GM12878 (cell line): ENCODE measurements around the gene RCE1.

Source experiments
- BHLHE40 ChIP-seq, 2 experiments: fragments of 450-650 bp in 1 of 2; IDR thresholded peaks; 2 replicates each; pipeline ENCODE4 v1.6.1; 2011 to 2017; ENCODE audit warnings: low read depth in 2 of 2, borderline replicate concordance in 1 of 2, improper control_type of control experiment in 1 of 2, low read length in 1 of 2, mild to moderate bottlenecking in 1 of 2
- CREM ChIP-seq: IDR thresholded peaks from 2 replicates; pipeline ENCODE4 v1.6.1; 2014; ENCODE audit warnings: antibody characterized with exemption, low read depth
- CTCF ChIP-seq, 3 experiments: IDR thresholded peaks in 2 of 3; conservative IDR thresholded peaks in 1 of 3; 2 replicates each; pipeline ENCODE4 v1.5.1; 2011; ENCODE audit warnings: low read depth in 3 of 3, low read length in 3 of 3, mild to moderate bottlenecking in 3 of 3, control low read depth in 2 of 3, moderate library complexity in 2 of 3, inconsistent platforms in 1 of 3, mixed read lengths in 1 of 3; ENCODE audit not compliant: control insufficient read depth in 2 of 3, insufficient read depth in 1 of 3; ENCODE audit errors: extremely low read depth in 1 of 3
- EZH2 ChIP-seq: IDR thresholded peaks from 2 replicates; pipeline ENCODE4 v1.6.1; 2012; ENCODE audit warnings: low read depth, mild to moderate bottlenecking, control low read depth, inconsistent platforms, low read length, borderline replicate concordance; ENCODE audit not compliant: control insufficient read depth
- HDAC2 ChIP-seq: fragments of 200-600 bp; sonication (generic); IDR thresholded peaks from 2 replicates; pipeline ENCODE4 v1.6.1; 2017
- HDGF ChIP-seq: fragments of 450-650 bp; IDR thresholded peaks from 2 replicates; pipeline ENCODE4 v1.6.1; 2016; ENCODE audit warnings: antibody characterized with exemption
- MAX ChIP-seq: IDR thresholded peaks from 2 replicates; pipeline ENCODE4 v1.6.1; 2012; ENCODE audit warnings: low read depth, low read length, improper control_type of control experiment
- POLR2A ChIP-seq: IDR thresholded peaks from 2 replicates; pipeline ENCODE4 v1.6.1; 2011; ENCODE audit warnings: low read depth, mild to moderate bottlenecking, low read length
- RAD21 ChIP-seq: IDR thresholded peaks from 2 replicates; pipeline ENCODE4 v1.6.1; 2011; ENCODE audit warnings: mild to moderate bottlenecking, low read depth, low read length, moderate library complexity; ENCODE audit not compliant: insufficient read depth
- RCOR1 ChIP-seq: conservative IDR thresholded peaks from 2 replicates; pipeline ENCODE4 v1.6.1; 2012; ENCODE audit warnings: low read depth, low read length, improper control_type of control experiment
- REST ChIP-seq: IDR thresholded peaks from 2 replicates; pipeline ENCODE4 v1.6.1; 2012; ENCODE audit warnings: mild to moderate bottlenecking, low read depth, low read length
- SUZ12 ChIP-seq: fragments of 200-600 bp; sonication (generic); IDR thresholded peaks from one replicate; pipeline ENCODE4 v1.6.1; 2018; ENCODE audit warnings: antibody characterized with exemption, mild to moderate bottlenecking; ENCODE audit not compliant: unreplicated experiment
- TAF1 ChIP-seq: IDR thresholded peaks from 2 replicates; pipeline ENCODE4 v1.6.1; 2011; ENCODE audit warnings: mild to moderate bottlenecking, low read depth, low read length, borderline replicate concordance
- ZNF274 ChIP-seq: IDR thresholded peaks from one replicate; pipeline ENCODE4 v1.8.0; 2011; ENCODE audit not compliant: insufficient read length, insufficient read depth

GRCh38 chr11:66870616-66871520 lies 27.6 kb downstream of the RCE1 start:
- TF ChIP-seq ZNF274, result no peak
- no peak for TF ChIP-seq HDGF
- no peak for TF ChIP-seq RAD21
- no peak for TF ChIP-seq MAX
- TF ChIP-seq REST, result no peak
- no peak for TF ChIP-seq HDAC2
- TF ChIP-seq BHLHE40 (IDR thresholded peaks at IDR 0.05; ENCODE audit: borderline replicate concordance in 1 of 2, low read depth in 2 of 2, low read length in 1 of 2), result no peak
- TF ChIP-seq CTCF (IDR thresholded peaks at IDR 0.05 in 2 of 3, conservative IDR thresholded peaks at IDR 0.05 in 1 of 3; ENCODE audit: control insufficient read depth in 2 of 3, extremely low read depth in 1 of 3, insufficient read depth in 1 of 3, low read depth in 3 of 3, low read length in 3 of 3), result no peak
- no peak for TF ChIP-seq RCOR1
- no peak for TF ChIP-seq TAF1
- TF ChIP-seq SUZ12, result no peak
- TF ChIP-seq CREM, result no peak
- no peak for TF ChIP-seq POLR2A
- TF ChIP-seq EZH2, result no peak
